Glutamatergic neuron (in vitro differentiated cells): Measurements from ENCODE around the gene TMEM109. TPM values are rescaled to one million over a fixed set of nuclear protein-coding genes. Genes with fewer than 3 reads are reported as not detected.

Experiments used
- DNase-seq: peaks from one replicate; pipeline ENCODE4 v3.0.0; 2022
- H3K27ac Mint-ChIP-seq: one replicate; pipeline ENCODE4 v1.8.0; 2020; ENCODE audit warnings: mild to moderate bottlenecking, mixed read lengths, inconsistent platforms; ENCODE audit not compliant: unreplicated experiment
- H3K27me3 Mint-ChIP-seq: one replicate; pipeline ENCODE4 v1.8.0; 2020; ENCODE audit warnings: mild to moderate bottlenecking, moderate library complexity, mixed read lengths, inconsistent platforms; ENCODE audit not compliant: unreplicated experiment
- H3K36me3 Mint-ChIP-seq: one replicate; pipeline ENCODE4 v1.8.0; 2020; ENCODE audit warnings: mild to moderate bottlenecking, mixed read lengths, inconsistent platforms; ENCODE audit not compliant: unreplicated experiment
- H3K4me1 Mint-ChIP-seq: one replicate; pipeline ENCODE4 v1.8.0; 2020; ENCODE audit warnings: mild to moderate bottlenecking, low read depth, mixed read lengths, inconsistent platforms; ENCODE audit not compliant: unreplicated experiment
- H3K4me3 Mint-ChIP-seq: one replicate; pipeline ENCODE4 v1.8.0; 2020; ENCODE audit warnings: mild to moderate bottlenecking, mixed read lengths, inconsistent platforms; ENCODE audit not compliant: unreplicated experiment
- H3K9me3 Mint-ChIP-seq: one replicate; pipeline ENCODE4 v1.8.0; 2020; ENCODE audit warnings: mild to moderate bottlenecking, moderate library complexity, mixed read lengths, inconsistent platforms; ENCODE audit not compliant: unreplicated experiment
- CTCF ChIP-seq: fragments of 200-600 bp; sonication (generic); IDR thresholded peaks from one replicate; pipeline ENCODE4 v1.5.0; 2021; ENCODE audit not compliant: partially characterized antibody, unreplicated experiment
- total RNA-seq: library from RNA; stranded (reverse); fragmentation: NEBNext Ultra II Directional; extraction: Animal tissue kit (Norgen Biotek cat#: 25700); gene quantifications from one replicate; pipeline ENCODE4 v1.2.1, GENCODE V29; 2021; ENCODE audit not compliant: unreplicated experiment

The TMEM109 gene
- total RNA-seq, 1 donor from 2014 or later = 4.0 TPM

- peaks cover 17% of the 10 kb centered on the region for H3K27me3 Mint-ChIP-seq
- no peak overlapping the region for H3K27ac Mint-ChIP-seq
- H3K9me3 Mint-ChIP-seq = peaks cover 19% of the 10 kb centered on the region
- H3K36me3 Mint-ChIP-seq = no peaks in the 10 kb centered on the region
- H3K4me1 Mint-ChIP-seq = peaks cover 47% of the 10 kb centered on the region
- DNase-seq = no peak
- no peak for TF ChIP-seq CTCF
- H3K4me3 Mint-ChIP-seq = no peak overlapping the region
Measured at GRCh38 chr11:60945295-60945667, 31.3 kb downstream of the TMEM109 start.

GRCh38 chr11:60946601-60947264 lies 32.8 kb downstream of the TMEM109 start:
- Mint-ChIP-seq H3K4me3 (peak overlapping the region; percentile 25), H3K27me3 (peaks cover 10% of the 10 kb centered on the region), H3K4me1 (peaks cover 41% of the 10 kb centered on the region), H3K9me3 (peaks cover 17% of the 10 kb centered on the region), H3K27ac (no peak overlapping the region), H3K36me3 (no peaks in the 10 kb centered on the region)
- DNase-seq = no peak
- TF ChIP-seq CTCF = no peak

- H3K27ac Mint-ChIP-seq = peak overlapping the region; percentile 76
- peaks cover 17% of the 10 kb centered on the region for H3K9me3 Mint-ChIP-seq
- peak overlapping the region; percentile 11 for H3K4me3 Mint-ChIP-seq
- no peak for DNase-seq
- no peaks in the 10 kb centered on the region for H3K36me3 Mint-ChIP-seq
- H3K27me3 Mint-ChIP-seq = peaks cover 10% of the 10 kb centered on the region
- no peak for TF ChIP-seq CTCF
- H3K4me1 Mint-ChIP-seq = peaks cover 32% of the 10 kb centered on the region
Measured at GRCh38 chr11:60947700-60948099, 33.7 kb downstream of the TMEM109 start.

GRCh38 chr11:60948250-60948649 lies 34.3 kb downstream of the TMEM109 start:
- H3K4me1 Mint-ChIP-seq = peaks cover 29% of the 10 kb centered on the region
- no peak for DNase-seq
- no peaks in the 10 kb centered on the region for H3K36me3 Mint-ChIP-seq
- TF ChIP-seq CTCF = no peak
- H3K4me3 Mint-ChIP-seq = peak overlapping the region; percentile 28
- H3K9me3 Mint-ChIP-seq = peaks cover 19% of the 10 kb centered on the region
- H3K27ac Mint-ChIP-seq = peak overlapping the region; percentile 62
- H3K27me3 Mint-ChIP-seq = peaks cover 15% of the 10 kb centered on the region

- Mint-ChIP-seq H3K4me1 (peaks cover 24% of the 10 kb centered on the region), H3K4me3 (no peak overlapping the region), H3K36me3 (no peaks in the 10 kb centered on the region), H3K27me3 (peaks cover 13% of the 10 kb centered on the region), H3K27ac (no peak overlapping the region), H3K9me3 (peaks cover 19% of the 10 kb centered on the region)
- TF ChIP-seq CTCF = no peak
- DNase-seq = no peak
Measured at GRCh38 chr11:60950024-60950423, 36.1 kb downstream of the TMEM109 start.
